HEK293T (cell line): ENCODE measurements around the gene CAPZB.

Source experiments
- CTCF ChIA-PET: fragments of 350-600 bp; formaldehyde crosslinking; extraction: SDS; loops from one replicate; lab custom pipeline; 2021; ENCODE audit warnings: antibody characterized with exemption, inconsistent platforms; lab: Yijun Ruan, JAX
- POLR2A ChIA-PET: fragments of 350-600 bp; formaldehyde crosslinking; extraction: SDS; loops from one replicate; lab custom pipeline; 2020; ENCODE audit warnings: antibody characterized with exemption, inconsistent platforms; lab: Yijun Ruan, JAX
- DNase-seq: peaks from one replicate; pipeline ENCODE4 v3.0.0; 2012; ENCODE audit warnings: mixed read lengths; ENCODE audit errors: extremely low spot score
- ARNT ChIP-seq: fragments of 450-650 bp; IDR thresholded peaks from 2 replicates; pipeline ENCODE4 v1.6.1; 2017; ENCODE audit warnings: mild to moderate bottlenecking
- BHLHE40 ChIP-seq: fragments of 450-650 bp; IDR thresholded peaks from 2 replicates; pipeline ENCODE4 v1.6.1; 2016; ENCODE audit warnings: mild to moderate bottlenecking, moderate library complexity, borderline replicate concordance
- CTBP1 ChIP-seq: fragments of 450-650 bp; IDR thresholded peaks from 2 replicates; pipeline ENCODE4 v1.6.1; 2016; ENCODE audit warnings: borderline replicate concordance
- ELF4 ChIP-seq: fragments of 450-650 bp; IDR thresholded peaks from 2 replicates; pipeline ENCODE4 v1.6.1; 2017; ENCODE audit warnings: antibody characterized with exemption
- FOXA1 ChIP-seq: fragments of 450-650 bp; IDR thresholded peaks from 2 replicates; pipeline ENCODE4 v1.6.1; 2016; ENCODE audit warnings: mild to moderate bottlenecking
- FOXK2 ChIP-seq: fragments of 450-650 bp; IDR thresholded peaks from 2 replicates; pipeline ENCODE4 v1.6.1; 2016; ENCODE audit warnings: mild to moderate bottlenecking
- FOXM1 ChIP-seq: fragments of 450-650 bp; IDR thresholded peaks from 2 replicates; pipeline ENCODE4 v1.6.1; 2017; ENCODE audit warnings: mild to moderate bottlenecking, borderline replicate concordance
- HDGF ChIP-seq: fragments of 450-650 bp; IDR thresholded peaks from 2 replicates; pipeline ENCODE4 v1.6.1; 2017; ENCODE audit warnings: antibody characterized with exemption, borderline replicate concordance
- L3MBTL2 ChIP-seq: fragments of 450-650 bp; conservative IDR thresholded peaks from 2 replicates; pipeline ENCODE4 v1.6.1; 2016; ENCODE audit warnings: mild to moderate bottlenecking
- LEF1 ChIP-seq: fragments of 450-650 bp; IDR thresholded peaks from 2 replicates; pipeline ENCODE4 v1.6.1; 2017; ENCODE audit warnings: mild to moderate bottlenecking, borderline replicate concordance
- NFRKB ChIP-seq: fragments of 450-650 bp; IDR thresholded peaks from 2 replicates; pipeline ENCODE4 v1.6.1; 2016; ENCODE audit warnings: mild to moderate bottlenecking, moderate library complexity
- PKNOX1 ChIP-seq: fragments of 450-650 bp; IDR thresholded peaks from 2 replicates; pipeline ENCODE4 v1.6.1; 2016
- SP1 ChIP-seq: fragments of 450-650 bp; IDR thresholded peaks from 2 replicates; pipeline ENCODE4 v1.6.1; 2017
- SUZ12 ChIP-seq: fragments of 450-650 bp; IDR thresholded peaks from 2 replicates; pipeline ENCODE4 v1.6.1; 2016; ENCODE audit warnings: mild to moderate bottlenecking
- TARDBP ChIP-seq: fragments of 450-650 bp; IDR thresholded peaks from 2 replicates; pipeline ENCODE4 v1.6.1; 2016
- ZNF384 ChIP-seq: fragments of 450-650 bp; IDR thresholded peaks from 2 replicates; pipeline ENCODE4 v1.6.1; 2016

Gene CAPZB

GRCh38 chr1:19483691-19484090 is 1.6 kb downstream of the CAPZB start:
- ChIA-PET CTCF (no interaction called here), POLR2A (interaction anchor here (1.9 kb wide), 1 partner anchor 11 kb away, joined by 4 read pairs; no protein-coding TSS in a partner anchor)
- DNase-seq, result no peak
- TF ChIP-seq PKNOX1 (no peak), FOXK2 (no peak), SUZ12 (no peak), TARDBP (no peak), SP1 (no peak), ZNF384 (no peak), ELF4 (no peak), FOXA1 (no peak), NFRKB (no peak), CTBP1 (no peak), ARNT (no peak)

GRCh38 chr1:19483261-19483660 is 2.1 kb downstream of the CAPZB start:
- POLR2A ChIA-PET, result no interaction called here
- CTCF ChIA-PET, result interaction anchor here (1.0 kb wide), 1 partner anchor 38 kb away, joined by 3 read pairs; no protein-coding TSS in a partner anchor
- DNase-seq, result no peak
- no peak for TF ChIP-seq NFRKB
- no peak for TF ChIP-seq PKNOX1
- no peak for TF ChIP-seq FOXM1
- no peak for TF ChIP-seq SP1
- TF ChIP-seq BHLHE40, result no peak
- TF ChIP-seq FOXA1, result no peak
- no peak for TF ChIP-seq FOXK2
- no peak for TF ChIP-seq CTBP1
- TF ChIP-seq ARNT, result no peak
- no peak for TF ChIP-seq ZNF384
- no peak for TF ChIP-seq ELF4
- no peak for TF ChIP-seq L3MBTL2
- no peak for TF ChIP-seq TARDBP

GRCh38 chr1:19481826-19482398 is 3.4 kb downstream of the CAPZB start:
- no peak for DNase-seq
- TF ChIP-seq PKNOX1 (no peak), L3MBTL2 (no peak), SUZ12 (no peak), SP1 (no peak), ZNF384 (no peak), HDGF (no peak), TARDBP (no peak), CTBP1 (no peak), NFRKB (no peak), FOXA1 (no peak)
- POLR2A ChIA-PET, result no interaction called here
- CTCF ChIA-PET, result interaction anchor here (1.0 kb wide), 1 partner anchor 36 kb away, joined by 3 read pairs; no protein-coding TSS in a partner anchor

GRCh38 chr1:19480282-19480681 is 5.1 kb downstream of the CAPZB start:
- TF ChIP-seq SP1 (no peak), ELF4 (no peak), SUZ12 (no peak), L3MBTL2 (no peak), NFRKB (no peak), HDGF (no peak), FOXM1 (no peak), ZNF384 (no peak), LEF1 (no peak), CTBP1 (no peak), ARNT (no peak), TARDBP (no peak), PKNOX1 (no peak), FOXA1 (no peak), BHLHE40 (no peak), FOXK2 (no peak)
- ChIA-PET CTCF (no interaction called here), POLR2A (no interaction called here)
- DNase-seq, result no peak

GRCh38 chr1:19479351-19480120 is 5.8 kb downstream of the CAPZB start:
- POLR2A ChIA-PET, result no interaction called here
- TF ChIP-seq HDGF, result no peak
- no peak for TF ChIP-seq FOXM1
- no peak for TF ChIP-seq L3MBTL2
- no peak for TF ChIP-seq NFRKB
- no peak for TF ChIP-seq FOXK2
- TF ChIP-seq TARDBP, result no peak
- DNase-seq, result no peak
- CTCF ChIA-PET, result no interaction called here
